ENCODE measurements around the gene SRP54. TPM values are rescaled to one million over a fixed set of nuclear protein-coding genes. Genes with fewer than 3 reads are reported as not detected.

The SRP54 gene
- total and polyA plus RNA-seq, 2 donors (not counting 3 experiments of a cell fraction or from before 2014, with no cell fraction given), result 32.8 to 63.7 TPM

Other genes with a start within 250 kb of the SRP54 start
- gene BAZ1A, start 107.6 kb upstream of the SRP54 start, total RNA-seq, result 49.1 and 52.1 TPM in 2 replicates
- 11.8 and 15.2 TPM in 2 replicates for gene BAZ1A, start 107.6 kb upstream of the SRP54 start, polyA plus RNA-seq
- 48.2 and 64.1 TPM in 2 replicates for gene FAM177A1, start 63.3 kb downstream of the SRP54 start, total RNA-seq
- 19.9 and 22.1 TPM in 2 replicates for gene FAM177A1, start 63.3 kb downstream of the SRP54 start, polyA plus RNA-seq
- gene PPP2R3C, start 139.0 kb downstream of the SRP54 start, total RNA-seq, result 40.6 and 46.0 TPM in 2 replicates
- gene PPP2R3C, start 139.0 kb downstream of the SRP54 start, polyA plus RNA-seq, result 7.6 and 10.2 TPM in 2 replicates
- gene PRORP, start 139.6 kb downstream of the SRP54 start, total RNA-seq, result 36.3 and 36.9 TPM in 2 replicates
- gene PRORP, start 139.6 kb downstream of the SRP54 start, polyA plus RNA-seq, result 24.5 and 28.8 TPM in 2 replicates